ENCODE measurements around the gene GIMD1.

The GIMD1 gene

GRCh38 chr4:106312997-106313522, 55.5 kb downstream of the GIMD1 start:
- no peak for DNase-seq

- DNase-seq: no peak
Measured at GRCh38 chr4:106312377-106312776, 56.2 kb downstream of the GIMD1 start.

All from NCI-H774 (cell line).